GM23338 (cell line): ENCODE data around the gene VAMP8.

Experiments used
- CTCF ChIP-seq, 2 experiments: fragments of 200-600 bp in 1 of 2; sonication (generic) in 1 of 2; conservative IDR thresholded peaks; 2 replicates each; pipeline versions ENCODE4 v1.5.1 to v1.6.1; 2016 to 2017; ENCODE audit warnings: antibody characterized with exemption in 2 of 2, low read depth in 2 of 2, mild to moderate bottlenecking in 2 of 2, moderate library complexity in 1 of 2
- EZH2 ChIP-seq: fragments of 200-600 bp; sonication (generic); IDR thresholded peaks from one replicate; pipeline ENCODE4 v1.8.0; 2017; ENCODE audit warnings: antibody characterized with exemption, mild to moderate bottlenecking, low read depth; ENCODE audit not compliant: unreplicated experiment
- ZNF114 ChIP-seq: fragments of 250-450 bp; sonication (Bioruptor Pico); IDR thresholded peaks from 2 replicates; pipeline ENCODE4 v1.5.0; 2020; ENCODE audit warnings: mild to moderate bottlenecking, moderate library complexity

- TF ChIP-seq CTCF (conservative IDR thresholded peaks at IDR 0.05; ENCODE audit: low read depth in 2 of 2) (no peak), EZH2 (no peak), ZNF114 (no peak)
Observed at GRCh38 chr2:85584354-85584856, 7.0 kb downstream of the VAMP8 start, which contains the start of gene VAMP5.
